ENCODE results near the gene PARP3.
"Not testable (repeated sequence)": the region's sequence is repeated elsewhere in the genome, so short reads cannot be mapped to it uniquely, and the experiment has no call there.

The PARP3 gene

DNA sequence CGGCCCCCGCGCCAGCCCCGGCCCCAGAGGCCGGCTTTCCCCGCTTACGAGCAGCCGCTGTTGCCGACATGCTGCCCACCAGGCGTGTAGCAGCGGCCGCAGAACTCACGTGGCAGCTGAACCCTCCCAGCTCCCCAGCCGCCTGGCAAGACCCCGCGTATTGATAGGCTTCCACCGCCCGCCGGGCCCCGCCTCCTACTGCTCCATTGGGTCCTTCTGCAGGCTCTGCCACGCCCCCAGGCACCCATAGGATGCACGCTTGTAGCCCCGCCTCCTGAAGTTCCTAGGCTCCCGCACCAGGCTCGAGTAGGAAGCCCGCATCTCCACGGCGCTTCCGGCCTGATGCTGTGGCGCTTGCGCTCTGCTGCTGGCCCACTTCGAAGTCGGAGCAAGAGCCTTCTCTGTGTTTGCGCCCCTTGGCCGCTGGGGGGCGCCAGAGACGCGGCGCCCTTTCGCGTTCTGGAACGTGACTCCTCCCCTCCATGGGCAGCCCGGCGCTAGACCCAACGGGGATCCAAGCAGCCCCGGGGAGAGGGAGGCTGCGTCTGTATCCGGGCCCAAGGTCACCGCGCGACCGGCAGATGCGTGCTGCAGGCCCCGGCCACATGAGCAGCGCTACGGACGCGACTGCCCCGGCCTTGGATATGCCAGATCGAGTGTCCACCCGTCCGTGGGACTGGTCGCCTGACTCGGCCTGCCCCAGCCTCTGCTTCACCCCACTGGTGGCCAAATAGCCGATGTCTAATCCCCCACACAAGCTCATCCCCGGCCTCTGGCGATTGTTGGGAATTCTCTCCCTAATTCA is at the start of gene PARP3, which contains the start of gene RRP9:
PARP3 (plus strand) TSS at position 566 of the 805 bp plus-strand sequence. CDS start 993 bp downstream, outside the sequence.
RRP9 (minus strand) TSS at position 107 of the 805 bp plus-strand sequence; CDS start at position 70, 37 bp downstream.
- peak; percentile 98 for DNase-seq (ENCODE audit: low read depth, low spot score)

DNA sequence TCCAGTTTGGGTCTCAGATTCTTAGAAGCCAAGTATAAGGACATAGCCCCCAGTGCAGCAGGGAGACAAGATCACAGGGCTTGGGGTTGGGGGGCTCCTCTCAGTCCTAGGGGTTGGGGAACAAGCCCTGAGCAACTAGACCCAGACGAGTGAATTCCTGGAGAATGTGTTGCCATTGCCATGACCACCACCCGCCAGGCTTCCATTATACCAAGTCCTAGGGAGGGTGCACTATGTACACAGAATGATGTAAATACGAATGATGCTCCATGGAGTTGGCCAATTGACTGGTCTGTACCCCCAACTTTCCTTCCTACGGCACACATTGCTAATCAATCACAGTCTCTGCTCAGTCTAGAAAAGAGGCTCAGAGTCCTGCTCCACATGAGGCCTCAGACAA is 47.8 kb upstream of the PARP3 start:
- DNase-seq (ENCODE audit: low read depth, low spot score): no peak

DNA sequence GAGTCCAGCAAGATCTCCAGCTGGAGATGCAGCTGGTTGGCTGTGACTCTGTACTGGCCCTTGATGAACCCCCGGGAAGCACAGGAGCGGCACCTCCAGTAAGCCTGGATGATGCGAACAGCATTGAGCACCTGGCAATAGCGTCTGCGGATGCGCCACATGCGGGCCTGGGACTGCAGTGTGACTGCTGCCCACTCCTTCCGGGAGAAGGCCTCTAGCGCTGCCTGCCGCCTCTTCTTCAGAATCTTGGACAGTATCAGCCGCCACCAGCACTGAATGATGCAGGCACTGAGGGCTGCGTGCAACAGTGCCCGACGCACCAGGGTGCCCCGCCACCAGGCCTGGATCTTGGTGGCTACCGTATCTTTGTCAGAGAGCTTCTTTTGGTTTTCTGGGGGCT is 47.2 kb upstream of the PARP3 start:
- DNase-seq (ENCODE audit: low read depth, low spot score): no peak

DNA sequence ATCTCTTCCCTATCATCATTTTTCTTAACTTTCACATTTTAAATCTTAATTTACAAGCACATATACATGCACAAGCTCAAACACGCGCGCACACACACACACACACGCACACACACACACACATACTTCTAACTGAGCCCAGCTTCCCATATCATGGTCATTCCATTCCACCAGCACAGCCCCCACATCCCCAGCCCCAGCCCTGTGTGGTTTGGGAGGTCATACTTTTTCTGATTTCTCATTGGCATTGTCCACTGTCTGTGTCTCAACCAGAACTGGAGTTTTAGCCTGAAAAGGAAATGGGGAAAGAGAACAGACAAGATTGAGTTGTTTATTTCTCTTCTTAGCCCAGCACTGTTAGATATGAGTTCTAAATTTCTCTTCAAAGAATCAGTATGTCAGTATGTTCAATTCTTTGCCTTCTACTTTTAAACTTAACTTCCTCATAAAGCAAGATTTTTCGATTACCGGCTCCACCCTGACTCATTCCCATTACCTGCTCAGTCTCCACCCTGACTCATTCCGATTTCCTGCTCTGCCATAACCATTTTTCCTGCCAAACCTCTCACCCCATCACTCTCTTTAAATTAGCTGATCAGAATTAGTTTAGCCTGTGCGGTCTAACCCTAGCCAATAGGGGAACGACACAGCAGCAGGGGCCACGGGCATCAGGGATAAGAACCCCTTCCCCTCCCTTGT is 45.4 kb upstream of the PARP3 start:
- no peak for DNase-seq (ENCODE audit: low read depth, low spot score)

DNA sequence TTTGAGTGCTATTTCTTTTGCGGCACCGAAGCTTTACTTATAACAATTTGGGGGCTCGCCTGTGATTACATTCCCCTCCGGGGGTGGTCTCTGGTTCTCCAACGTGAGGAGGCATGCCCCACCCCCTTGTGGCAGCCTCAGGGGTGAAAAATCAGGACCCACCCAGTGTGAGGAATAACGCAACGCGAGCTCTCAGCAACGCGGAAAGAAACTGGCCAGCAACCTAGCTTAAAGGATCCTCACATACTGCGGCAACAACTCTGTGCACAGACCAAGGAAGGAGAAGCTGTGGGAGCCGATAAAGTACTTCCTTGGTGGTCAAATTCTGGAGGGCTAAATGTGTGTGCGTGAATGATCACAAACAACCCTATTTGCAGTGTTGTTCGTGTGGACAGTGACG is 44.8 kb upstream of the PARP3 start:
- no peak for DNase-seq (ENCODE audit: low read depth, low spot score)

DNA sequence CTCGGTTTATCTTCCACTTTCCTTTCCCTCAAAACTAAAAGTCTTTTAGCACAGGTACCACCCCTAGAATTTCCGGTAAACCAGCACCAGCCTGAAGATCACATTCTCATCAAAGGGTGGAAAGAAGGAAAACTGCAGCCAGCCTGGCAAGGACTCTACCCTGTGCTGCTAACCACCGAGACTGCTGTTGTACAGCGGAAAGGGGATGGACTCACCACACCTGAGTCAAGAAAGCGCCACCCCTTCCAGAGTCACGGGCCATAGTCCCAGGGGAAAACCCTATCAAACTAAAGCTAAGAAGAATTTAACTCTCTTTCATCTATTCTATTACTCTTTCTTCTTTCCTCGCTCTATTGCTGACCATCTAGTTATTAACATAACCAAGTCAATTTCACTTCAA is 42.1 kb upstream of the PARP3 start:
- not testable (repeated sequence) for DNase-seq (ENCODE audit: low read depth, low spot score)

DNA sequence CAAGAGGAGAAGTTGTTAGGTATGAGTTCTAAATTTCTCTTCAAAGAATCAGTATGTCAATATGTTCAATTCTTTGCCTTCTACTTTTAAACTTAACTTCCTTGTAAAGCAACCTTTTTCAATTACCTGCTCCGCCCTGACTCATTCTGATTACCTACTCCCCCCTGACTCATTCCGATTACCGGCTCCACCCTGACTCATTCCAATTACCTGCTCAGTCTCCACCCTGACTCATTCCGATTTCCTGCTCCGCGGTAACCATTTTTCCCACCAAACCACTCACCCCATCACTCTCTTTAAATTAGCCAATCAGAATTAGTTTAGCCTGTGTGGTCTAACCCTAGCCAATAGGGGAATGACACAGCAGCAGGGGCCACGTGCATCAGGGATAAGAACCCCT is 39.8 kb upstream of the PARP3 start:
- DNase-seq (ENCODE audit: low read depth, low spot score): not testable (repeated sequence)

DNA sequence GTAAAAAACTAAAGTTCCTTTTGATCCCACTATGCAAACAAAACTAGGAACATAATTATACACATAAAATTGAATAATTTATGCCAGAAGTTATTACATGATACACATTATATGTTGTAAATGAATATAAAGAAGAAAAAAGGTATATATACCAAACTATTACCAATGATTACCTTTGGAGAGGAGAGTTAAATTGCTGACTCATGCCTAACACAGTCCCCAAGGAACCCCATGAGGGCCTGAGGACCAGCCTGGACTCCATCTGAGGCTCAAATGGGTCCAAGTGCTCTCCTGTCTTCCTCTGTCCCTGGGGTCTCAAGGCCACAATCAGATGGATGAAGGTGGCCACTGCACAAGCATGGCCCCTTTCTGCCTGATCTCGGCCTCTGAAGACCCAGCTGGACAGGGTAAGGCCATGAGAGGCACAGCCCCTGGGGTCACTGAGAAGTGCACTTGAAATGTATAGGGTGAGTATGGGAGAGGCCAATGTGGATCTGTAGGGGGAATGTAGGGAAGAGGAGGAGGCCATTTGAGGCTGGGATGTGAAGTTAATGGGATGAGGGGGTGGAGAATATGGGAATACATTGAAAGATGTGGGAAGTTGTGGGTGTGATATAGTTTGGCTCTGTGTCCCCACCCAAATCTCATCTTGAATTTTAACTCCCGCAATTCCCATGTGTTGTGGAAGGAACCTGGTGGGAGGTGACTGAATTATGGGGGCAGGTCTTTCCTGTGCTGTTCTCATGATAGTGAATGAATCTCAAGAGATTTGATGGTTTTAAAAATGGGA is 37.9 kb upstream of the PARP3 start:
- DNase-seq (ENCODE audit: low read depth, low spot score): no peak

DNA sequence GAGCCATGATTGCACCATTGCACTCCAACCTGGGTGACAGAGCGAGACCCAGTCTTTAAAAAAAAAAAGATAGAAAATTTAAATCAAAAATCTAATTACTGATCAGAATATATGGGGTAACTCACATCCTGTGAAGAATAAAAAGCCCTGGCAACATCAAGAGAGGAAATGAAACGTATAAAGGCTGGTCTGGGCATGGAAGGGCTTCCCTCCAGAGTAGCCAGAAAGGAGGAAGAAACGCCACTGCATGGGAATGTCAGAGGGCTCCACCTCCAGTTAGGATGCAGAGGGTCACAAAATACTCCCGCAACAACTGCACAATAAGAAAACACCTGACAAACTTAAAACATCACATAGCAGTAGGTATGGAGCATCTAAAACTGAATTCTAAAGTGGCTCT is 34.1 kb upstream of the PARP3 start:
- no peak for DNase-seq (ENCODE audit: low read depth, low spot score)

DNA sequence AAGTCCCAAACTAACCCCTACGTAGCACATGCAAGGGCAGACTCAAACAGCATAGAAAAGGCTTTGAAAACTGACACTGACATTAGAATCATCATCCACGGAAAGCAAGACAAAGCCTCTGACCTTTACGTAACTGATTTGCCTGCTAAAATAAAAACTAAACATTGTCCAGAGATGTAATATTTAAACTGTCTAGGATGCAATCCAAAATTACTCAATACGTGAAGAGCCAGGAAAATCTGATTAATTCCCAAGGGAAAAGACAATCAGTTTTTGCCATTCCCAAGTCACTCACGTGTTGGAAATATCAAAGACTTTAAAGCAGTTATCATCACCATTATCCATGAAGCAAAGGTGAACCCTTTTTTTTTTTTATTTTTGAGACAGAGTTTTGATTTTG is 25.7 kb upstream of the PARP3 start:
- DNase-seq (ENCODE audit: low read depth, low spot score): no peak

DNA sequence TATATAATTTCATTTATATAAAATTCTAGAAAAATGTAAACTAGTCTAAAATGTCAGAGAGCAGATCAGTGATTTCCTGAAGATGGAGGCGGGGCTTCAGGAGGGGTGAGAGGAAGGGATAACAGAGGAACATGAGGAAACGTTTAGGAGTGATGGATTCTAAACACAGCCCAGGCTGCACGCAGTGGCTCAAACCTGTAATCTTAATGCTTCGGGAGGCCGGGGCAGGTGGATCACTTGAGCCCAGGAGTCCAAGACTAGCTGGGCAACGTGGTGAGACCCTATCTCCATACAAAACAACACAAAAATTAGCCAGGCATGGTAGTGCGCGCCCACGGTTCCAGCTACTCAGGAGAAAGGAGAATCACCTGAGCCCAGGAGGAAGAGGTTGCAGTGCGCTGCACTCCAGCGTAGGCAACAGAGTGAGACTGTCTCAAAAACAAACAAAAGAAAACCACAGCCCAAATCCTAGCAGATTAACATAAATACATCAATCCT is 21.0 kb upstream of the PARP3 start:
- DNase-seq (ENCODE audit: low read depth, low spot score): no peak

DNA sequence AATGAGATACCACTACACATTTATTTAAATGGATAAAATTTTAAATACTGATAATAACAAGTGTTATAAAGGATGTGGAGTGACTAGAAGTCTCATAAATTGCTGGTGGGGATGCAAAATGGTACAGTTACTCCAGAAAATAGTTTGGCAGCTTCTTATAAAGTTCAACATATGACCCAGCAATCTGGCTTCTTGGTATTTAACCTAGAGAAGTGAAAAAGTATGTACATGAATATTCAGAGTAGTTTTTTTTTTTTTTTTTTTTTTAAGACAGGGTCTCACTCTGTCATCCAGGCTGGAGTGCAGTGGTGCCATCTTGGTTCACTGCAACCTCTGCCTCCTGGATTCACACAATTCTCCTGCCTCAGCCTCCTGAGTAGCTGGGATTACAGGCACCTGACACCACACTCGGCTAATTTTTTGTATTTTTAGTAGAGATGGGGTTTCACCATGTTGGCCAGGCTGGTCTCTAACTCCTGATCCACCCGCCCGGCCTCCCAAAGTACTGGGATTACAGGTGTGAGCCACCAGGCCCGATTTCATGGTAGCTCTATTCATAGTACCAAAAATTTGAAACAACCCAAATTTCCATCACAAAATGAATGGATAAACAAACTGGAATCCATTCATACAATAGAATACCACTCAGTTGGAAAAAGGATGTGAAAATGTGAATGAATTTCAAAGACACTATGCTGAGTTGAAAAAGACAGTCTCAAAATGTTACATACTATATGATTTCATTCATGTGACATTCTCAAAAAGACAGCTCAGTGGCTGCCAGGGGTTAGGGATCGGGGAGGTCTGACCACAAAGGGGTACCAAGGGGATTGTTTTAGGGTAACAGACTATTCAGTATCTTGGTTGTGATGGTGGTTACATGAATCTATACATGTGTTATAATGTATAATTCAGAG is 14.8 kb upstream of the PARP3 start:
- DNase-seq (ENCODE audit: low read depth, low spot score): no peak

DNA sequence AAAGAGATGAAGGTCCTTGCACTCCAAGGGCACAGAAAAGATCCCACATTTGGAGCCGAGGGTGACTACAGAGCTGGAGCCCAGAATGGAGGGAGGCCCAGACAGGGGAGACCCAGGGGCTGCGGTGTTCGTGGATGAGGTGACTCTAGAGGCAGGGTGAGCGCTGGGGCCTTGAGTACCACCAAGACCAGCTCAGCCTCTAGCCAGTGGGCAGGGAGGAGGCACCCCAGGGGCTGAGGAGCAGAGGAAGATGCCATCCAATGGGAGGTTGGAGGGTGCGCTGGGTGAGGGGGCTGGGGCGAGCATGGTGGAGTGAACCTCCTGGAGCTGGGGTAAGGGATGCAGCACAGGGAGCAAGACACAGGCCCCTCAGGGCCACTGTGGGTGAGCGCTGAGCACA is 13.7 kb upstream of the PARP3 start:
- no peak for DNase-seq (ENCODE audit: low read depth, low spot score)

DNA sequence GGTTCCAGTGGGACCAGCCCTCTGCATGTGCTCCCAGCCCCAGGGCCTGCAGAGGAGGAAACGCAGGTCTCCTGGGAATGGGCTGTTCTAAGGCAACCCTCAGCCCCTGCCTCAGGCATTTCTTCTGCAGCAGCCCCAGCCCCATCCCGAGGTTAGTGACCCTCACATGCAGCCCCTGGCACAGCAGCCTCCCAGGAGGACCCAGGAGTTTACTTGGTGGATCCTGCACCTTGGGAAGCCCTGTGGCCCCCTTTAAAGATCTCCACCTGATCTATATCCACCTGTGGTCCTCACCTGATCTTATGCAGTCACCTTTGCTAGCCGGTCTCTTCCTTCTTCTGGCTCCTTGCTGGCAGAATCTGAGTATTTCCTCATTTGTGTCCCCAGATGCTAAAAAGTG is 13.2 kb upstream of the PARP3 start:
- not testable (repeated sequence) for DNase-seq (ENCODE audit: low read depth, low spot score)

DNA sequence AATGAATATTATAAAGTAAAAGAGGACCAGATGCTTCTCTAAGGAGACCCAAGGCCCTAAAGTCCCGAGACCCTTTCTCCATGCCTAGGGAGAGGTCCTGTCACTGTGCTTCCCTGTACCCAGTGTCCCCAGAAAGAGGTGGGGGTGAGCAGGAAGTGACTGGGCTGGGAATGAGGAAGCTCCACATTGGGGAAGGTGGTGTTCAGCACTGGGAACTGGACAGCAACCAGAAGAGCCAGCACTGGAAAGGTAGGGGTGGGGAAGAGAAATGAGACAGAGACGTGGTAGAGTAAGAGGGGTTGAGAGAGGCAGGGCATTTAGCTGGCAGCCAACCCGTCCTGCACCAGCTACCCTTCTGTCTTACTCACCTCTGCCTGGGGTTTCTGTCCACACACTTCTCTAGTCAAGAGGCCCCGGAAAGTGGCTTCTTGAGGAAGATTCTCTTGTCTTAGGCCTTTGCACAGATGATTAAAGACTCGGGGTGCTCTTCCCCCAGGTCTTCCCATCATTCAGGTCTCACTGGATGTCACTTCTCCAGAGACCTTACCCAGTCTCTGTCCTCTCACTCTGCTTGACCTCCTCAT is 12.7 kb upstream of the PARP3 start:
- DNase-seq (ENCODE audit: low read depth, low spot score): peak; percentile 5

DNA sequence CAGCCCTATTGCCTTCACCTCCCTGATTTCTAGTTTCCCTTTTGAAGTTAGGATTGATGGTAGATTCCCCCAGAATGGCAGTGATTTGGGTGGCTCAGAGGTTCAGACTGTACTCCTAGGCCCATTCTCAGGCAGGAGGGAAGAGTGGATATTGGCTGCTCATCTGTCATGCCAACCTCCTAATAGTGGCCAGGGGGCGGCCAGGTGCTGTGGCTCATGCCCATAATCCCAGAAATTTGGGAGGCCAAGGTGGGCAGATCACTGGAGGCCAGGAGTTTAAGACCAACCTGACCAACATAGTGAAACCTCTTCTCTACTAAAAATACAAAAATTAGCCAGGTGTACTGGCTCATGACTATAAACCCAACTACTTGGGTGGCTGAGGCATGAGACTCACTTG is 11.7 kb upstream of the PARP3 start:
- DNase-seq (ENCODE audit: low read depth, low spot score): no peak

DNA sequence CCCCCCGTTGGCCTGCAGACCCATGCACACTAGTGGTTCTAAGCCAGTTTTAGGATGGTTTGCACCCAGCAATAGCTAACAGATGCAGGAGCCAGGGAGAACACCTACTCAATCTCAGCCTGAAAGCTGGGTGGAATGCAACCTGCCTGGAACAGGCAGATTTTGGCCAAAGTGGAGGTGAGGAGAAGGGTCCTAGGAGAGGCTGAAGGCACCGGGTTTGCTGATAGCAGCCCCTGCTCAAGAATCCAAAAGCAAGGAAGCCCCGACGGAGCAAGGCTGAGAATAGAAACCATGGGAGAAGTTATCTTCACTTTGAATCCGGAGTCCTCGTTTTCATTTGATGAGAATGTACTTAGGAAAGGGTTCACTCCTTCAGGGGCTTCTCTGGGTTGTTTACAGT is 10.4 kb upstream of the PARP3 start:
- no peak for DNase-seq (ENCODE audit: low read depth, low spot score)

DNA sequence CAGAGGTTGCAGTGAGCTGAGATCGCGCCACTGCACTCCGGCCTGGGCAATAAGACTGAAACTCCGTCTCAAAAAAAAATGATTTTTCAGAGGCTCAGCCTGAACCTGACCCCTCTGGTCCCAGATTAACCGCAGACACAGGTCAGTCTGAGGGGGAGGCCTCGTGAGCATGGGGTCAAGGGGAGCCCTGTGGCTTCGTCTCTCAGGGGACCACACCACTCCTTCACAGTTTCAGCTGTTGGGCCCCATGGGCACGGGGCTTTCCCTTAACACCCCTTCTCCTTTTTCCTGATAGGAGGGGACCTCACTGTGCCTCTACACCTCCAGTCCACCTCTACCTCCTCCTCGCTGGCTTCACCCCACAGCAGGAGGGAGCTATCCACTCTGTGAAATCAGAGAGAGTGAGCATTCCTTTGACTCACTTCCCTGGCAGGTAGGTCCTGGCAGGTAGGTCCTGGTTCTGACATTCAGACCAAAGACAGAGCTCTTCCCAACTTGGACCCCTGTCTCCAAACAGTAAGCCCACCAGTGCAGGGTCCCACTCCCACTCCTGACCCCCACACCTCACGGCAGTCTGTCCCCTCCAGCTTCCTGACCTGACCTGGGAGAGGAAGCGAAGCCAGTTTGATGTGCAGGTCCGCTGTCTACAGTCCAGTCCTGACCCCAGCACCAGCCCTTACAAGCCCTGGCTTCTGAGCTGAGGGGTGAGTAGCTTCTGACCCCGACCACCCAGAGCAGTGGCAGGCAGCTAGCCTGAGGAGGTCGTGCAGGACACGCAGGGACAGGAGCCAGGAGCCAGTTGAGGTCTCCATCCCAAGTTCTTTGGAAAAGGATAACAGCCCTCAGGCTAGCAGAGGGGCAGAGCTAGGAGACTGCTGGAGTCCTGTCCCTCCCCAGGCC is 9.4 kb upstream of the PARP3 start:
- DNase-seq (ENCODE audit: low read depth, low spot score): no peak

DNA sequence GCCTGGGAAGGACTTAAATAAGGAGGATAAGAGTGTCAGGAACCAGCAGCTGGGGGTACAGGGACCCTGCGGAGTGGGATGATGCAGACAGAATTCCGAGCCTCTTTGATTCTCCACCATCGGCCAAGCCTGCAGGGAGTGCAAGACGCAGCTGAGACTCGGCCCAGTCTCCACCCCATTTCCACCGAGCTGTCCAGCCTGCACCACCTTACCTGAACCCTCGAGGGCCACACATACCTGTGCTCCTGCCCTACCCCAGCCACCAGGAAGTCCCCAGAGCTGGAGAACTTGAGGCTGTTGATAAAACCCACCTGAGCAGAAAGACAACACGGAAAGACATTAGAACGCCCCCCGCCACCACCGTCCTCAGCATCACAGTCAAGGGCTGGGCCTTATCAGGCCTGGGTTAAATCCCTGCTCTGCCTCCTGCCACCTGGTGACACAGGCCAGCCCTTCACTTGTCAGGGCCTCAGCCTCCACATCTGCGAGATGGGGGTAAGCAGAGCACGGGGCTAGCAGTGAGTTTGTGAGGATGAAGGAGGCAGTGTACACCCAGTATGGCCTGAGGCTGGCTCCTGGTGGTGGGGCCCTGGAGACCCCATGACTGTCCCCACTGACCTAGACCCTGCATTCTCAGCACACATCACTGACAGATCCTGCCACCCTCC is 8.6 kb upstream of the PARP3 start:
- DNase-seq (ENCODE audit: low read depth, low spot score): no peak

Data from iPS DF 19.7 (cell line).